ENCODE measurements around the gene BRMS1.

Gene BRMS1

DNA sequence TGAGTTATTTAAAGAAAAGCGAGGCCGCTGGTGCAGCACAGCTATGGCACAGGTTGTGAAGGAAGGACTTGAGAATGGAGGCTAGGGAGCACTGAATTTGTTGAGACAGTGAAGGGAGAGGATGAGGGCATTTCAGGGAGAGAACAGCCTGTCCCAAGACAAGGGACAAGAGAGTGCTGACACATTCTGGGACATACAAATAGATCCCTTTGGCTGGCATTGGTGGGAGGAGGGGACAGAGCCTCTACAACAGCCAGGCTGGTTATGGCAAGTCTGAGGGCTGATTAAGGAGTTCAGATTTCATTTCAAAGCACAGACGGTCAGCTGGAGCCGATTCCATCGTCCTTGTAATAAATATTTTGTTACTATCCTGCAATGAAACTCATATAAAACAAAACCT lies 28.4 kb upstream of the BRMS1 start:
- no peak for TF ChIP-seq ZFX (IDR thresholded peaks at IDR 0.05; ENCODE audit: borderline replicate concordance)
- TF ChIP-seq, protein P1, sequence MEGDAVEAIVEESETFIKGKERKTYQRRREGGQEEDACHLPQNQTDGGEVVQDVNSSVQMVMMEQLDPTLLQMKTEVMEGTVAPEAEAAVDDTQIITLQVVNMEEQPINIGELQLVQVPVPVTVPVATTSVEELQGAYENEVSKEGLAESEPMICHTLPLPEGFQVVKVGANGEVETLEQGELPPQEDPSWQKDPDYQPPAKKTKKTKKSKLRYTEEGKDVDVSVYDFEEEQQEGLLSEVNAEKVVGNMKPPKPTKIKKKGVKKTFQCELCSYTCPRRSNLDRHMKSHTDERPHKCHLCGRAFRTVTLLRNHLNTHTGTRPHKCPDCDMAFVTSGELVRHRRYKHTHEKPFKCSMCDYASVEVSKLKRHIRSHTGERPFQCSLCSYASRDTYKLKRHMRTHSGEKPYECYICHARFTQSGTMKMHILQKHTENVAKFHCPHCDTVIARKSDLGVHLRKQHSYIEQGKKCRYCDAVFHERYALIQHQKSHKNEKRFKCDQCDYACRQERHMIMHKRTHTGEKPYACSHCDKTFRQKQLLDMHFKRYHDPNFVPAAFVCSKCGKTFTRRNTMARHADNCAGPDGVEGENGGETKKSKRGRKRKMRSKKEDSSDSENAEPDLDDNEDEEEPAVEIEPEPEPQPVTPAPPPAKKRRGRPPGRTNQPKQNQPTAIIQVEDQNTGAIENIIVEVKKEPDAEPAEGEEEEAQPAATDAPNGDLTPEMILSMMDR (IDR thresholded peaks at IDR 0.05) = no peak
- H3K27ac ChIP-seq = peak overlapping the region; percentile 97

DNA sequence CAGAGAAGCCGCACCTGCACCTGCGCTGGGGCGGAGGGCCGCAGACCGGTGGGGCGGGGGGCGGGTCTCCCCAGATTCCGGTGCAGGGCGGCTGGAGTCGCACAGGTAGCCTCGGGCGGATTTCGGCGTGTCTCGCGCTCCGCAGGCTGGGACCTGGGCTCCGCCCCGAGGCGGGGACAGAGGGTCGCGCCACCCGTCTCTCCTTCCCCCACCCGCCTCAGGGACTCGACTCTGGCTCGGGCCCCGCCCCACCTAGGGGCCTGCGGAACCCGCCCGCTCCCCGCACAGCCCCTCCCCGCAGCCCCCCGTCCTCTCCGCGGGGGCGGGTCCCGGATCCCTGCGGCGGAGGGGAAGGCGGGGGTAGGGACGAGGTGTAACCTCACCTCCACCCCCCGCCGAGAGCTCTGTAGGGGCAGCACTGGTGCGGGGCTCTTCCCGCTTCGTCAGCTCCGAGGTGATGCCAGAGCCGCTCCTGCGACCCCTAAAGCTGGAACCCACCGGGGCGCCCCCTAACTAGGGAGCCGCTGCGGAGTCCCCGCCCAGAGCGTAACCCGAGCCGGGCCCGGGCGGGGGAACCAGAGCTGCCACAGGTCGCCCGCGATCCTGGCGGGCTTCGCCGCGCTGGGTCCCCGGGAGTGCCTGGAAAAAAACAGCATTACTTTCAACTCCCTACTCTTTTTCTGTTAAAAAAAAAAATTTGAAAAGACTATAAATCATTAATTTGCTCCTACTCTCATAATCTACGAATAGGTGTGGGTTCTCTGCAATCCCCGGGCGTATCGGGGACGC lies 26.9 kb upstream of the BRMS1 start, which contains the start of gene SLC29A2:
Gene SLC29A2, minus strand, starts transcription at position 134 of the 789 bp plus-strand sequence. CDS start 169 bp downstream, outside the sequence.
- TF ChIP-seq, protein P1 (IDR thresholded peaks at IDR 0.05) = no peak
- no peak for TF ChIP-seq ZFX (IDR thresholded peaks at IDR 0.05; ENCODE audit: borderline replicate concordance)
- peak within 1 kb of the TSS; percentile 97 for H3K27ac ChIP-seq

DNA sequence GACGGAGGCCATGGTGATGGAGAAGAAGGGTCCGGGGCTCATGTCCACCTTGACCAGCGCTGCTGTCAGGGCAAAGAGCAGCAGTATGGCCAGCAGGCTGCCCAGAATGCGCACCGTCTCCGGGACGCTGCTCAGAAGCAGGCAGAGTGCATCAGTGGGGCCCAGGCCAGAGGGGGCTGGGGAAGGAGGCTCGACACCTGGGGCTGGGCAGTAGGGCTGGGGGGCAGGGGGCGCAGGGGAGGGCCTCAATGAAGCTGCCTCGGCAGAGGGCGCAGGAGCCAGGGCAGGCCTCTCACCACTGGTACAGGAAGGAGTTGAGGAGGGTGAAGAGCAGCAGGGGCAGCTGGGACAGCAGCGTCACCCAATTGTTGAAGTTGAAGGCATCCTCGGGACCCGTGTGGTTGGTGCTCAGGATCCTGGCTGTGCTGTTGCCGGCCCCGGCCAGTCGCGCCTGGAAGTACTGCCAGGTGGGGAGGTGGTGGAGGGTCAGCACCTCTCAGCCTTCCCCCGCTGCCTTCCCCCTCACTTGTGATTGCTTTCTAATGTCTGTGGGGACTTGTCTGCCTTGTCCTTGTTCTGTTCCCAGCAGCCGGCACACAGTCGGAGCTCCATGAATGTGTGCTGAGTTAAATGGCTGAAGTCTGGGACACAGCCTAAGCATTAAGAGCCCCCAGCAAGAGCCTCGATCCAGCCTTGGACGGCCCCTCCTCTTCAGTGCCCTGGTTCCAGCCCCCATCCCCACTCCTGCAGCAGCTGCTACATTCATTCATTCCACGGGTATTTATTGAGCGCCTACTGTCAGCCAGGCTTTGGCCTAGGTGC lies 24.4 kb upstream of the BRMS1 start:
- peak overlapping the region; percentile 97 for H3K27ac ChIP-seq
- no peak for TF ChIP-seq ZFX (IDR thresholded peaks at IDR 0.05; ENCODE audit: borderline replicate concordance)
- TF ChIP-seq, protein P1 (IDR thresholded peaks at IDR 0.05) = no peak

DNA sequence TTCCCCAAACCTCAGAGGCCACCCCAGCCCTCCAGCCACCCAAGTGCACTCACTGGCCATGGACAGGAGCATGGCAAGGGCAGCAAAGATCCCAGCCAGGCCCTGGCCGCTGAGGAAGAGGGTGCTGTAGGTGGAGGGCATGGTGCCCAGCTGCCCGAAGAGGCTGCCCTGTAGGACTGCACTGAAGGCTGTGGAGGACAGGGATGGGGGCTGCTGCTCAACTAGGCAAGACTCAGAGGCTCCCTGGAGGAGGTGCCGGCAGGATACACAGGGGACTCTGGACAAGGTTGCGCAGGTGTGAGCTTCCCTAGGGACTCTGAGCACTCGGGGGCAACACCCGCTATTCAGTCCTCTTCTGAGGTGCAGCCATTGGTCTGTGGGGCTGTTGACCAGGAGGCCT lies 23.6 kb upstream of the BRMS1 start:
- peak overlapping the region; percentile 97; the same call in 1 of the 2 replicates for H3K27ac ChIP-seq

DNA sequence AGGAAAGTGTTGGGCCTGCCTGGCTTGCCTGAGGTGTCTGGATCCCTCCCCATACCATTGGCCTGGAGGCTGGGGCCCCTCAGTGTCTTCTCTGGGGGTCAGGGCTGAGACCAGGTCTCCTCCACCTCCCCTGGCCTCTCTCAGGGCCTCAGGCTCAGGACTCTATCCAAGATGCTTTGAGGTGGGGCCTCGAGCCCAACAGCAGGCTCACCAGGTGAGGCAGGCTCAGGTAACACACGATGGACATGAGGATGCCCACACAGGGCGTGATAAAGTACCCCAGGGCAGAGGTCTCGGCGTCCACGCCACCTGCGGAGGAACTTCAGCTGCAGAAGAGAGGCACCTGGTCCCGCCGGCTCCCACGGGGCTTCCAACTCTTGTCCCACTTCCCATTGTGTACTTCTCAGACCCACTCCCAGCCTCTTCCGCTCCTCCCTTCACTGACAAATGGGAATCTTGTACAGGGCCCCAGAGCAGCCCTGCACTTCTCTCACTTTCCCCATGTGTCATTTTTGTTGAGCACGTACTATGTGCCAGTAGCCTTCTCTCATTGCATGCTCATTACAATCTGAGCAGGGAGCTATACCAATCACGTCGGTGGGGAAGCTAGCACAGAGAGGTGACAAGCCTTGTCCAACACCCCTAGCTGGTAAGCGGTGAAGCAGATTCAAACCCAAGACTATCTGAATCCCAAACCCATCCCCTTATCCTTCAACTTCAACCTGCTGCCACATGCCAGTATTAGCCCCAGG lies 22.8 kb upstream of the BRMS1 start:
- peak overlapping the region; percentile 97; the same call in 1 of the 2 replicates for H3K27ac ChIP-seq
- no peak for TF ChIP-seq ZFX (IDR thresholded peaks at IDR 0.05; ENCODE audit: borderline replicate concordance)
- TF ChIP-seq, protein P1 (IDR thresholded peaks at IDR 0.05) = no peak

More for the DNA sequence above, 23.6 kb upstream of the BRMS1 start:
- TF ChIP-seq ZFX (IDR thresholded peaks at IDR 0.05; ENCODE audit: borderline replicate concordance) = no peak
- TF ChIP-seq, protein P1 (IDR thresholded peaks at IDR 0.05) = no peak

DNA sequence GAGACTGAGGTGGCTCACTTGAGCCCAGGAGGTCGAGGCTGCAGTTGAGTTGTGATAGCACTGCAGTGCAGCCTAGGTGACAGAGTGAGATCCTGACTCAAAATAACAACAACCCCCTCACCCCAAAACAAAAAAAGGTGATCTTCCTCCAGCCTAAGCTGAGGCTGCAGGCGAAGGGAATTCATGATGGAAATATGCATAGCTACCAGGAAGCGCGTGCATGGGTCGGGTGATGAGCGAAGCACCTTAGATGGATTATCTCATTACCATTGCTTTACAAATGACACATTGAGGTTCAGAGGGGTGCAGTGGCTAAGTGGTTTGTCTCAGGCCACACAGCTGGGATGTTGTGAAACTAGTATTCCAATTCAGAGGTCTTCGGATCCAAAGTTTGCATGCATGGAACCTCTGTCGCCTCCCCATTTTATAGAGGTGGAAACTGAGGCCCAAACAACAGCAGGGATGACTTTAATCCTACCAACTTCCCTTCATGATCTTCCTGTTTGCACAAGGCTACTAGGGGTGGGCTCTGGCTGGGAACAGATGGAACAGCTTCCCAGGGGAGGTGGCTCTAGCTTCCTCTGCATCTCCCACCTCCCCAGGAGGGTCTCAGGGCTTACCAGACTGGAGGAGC lies 22.1 kb upstream of the BRMS1 start:
- peak overlapping the region; percentile 46; the same call in 1 of the 2 replicates for H3K27ac ChIP-seq
- TF ChIP-seq, protein P1 (IDR thresholded peaks at IDR 0.05) = no peak
- no peak for TF ChIP-seq ZFX (IDR thresholded peaks at IDR 0.05; ENCODE audit: borderline replicate concordance)
